Measurements from ENCODE around the gene TUT7. TPM values are rescaled to one million over a fixed set of nuclear protein-coding genes. Genes with fewer than 3 reads are reported as not detected.

The TUT7 gene
- total RNA-seq, 1 donor from 2014 or later: 28.5 TPM

- Histone ChIP-seq H2AFZ (replicated peaks) (no peak overlapping the region), H3K36me3 (no peaks in the 10 kb centered on the region), H3F3A (ENCODE audit: low read depth) (peaks cover 28% of the 10 kb centered on the region), H3K27me3 (peaks cover 10% of the 10 kb centered on the region), H3K9ac (no peak overlapping the region), H3K4me1 (peaks cover 34% of the 10 kb centered on the region), H4K20me1 (ENCODE audit: low read depth) (peaks cover 7% of the 10 kb centered on the region), H3K9me3 (ENCODE audit: low read depth) (no peaks in the 10 kb centered on the region), H3K4me3 (no peak overlapping the region), H3K79me2 (ENCODE audit: low read depth) (peaks cover 13% of the 10 kb centered on the region), H3K4me2 (no peak overlapping the region), H3K27ac (no peak overlapping the region)
- no peak for DNase-seq (ENCODE audit: low spot score)
- no peaks in the 10 kb centered on the region for H3K36me3 Mint-ChIP-seq
- peaks cover 53% of the 10 kb centered on the region for H3K4me1 Mint-ChIP-seq
- H3K27ac Mint-ChIP-seq: no peak overlapping the region
- no peak overlapping the region for H3K4me3 Mint-ChIP-seq
- H3K27me3 Mint-ChIP-seq (ENCODE audit: insufficient read depth, low read depth): peaks cover 5% of the 10 kb centered on the region
- TF ChIP-seq EZH2 (IDR thresholded peaks at IDR 0.05): no peak
- TF ChIP-seq EZH2phosphoT487 (IDR thresholded peaks at IDR 0.05): no peak
- TF ChIP-seq CTCF (IDR thresholded peaks at IDR 0.05): no peak
- no peaks in the 10 kb centered on the region for H3K9me3 Mint-ChIP-seq
Measured at GRCh38 chr9:86285261-86285660, 68.9 kb downstream of the TUT7 start.

GRCh38 chr9:86282979-86283535 lies 71.2 kb downstream of the TUT7 start:
- peaks cover 5% of the 10 kb centered on the region for H3K27me3 Mint-ChIP-seq (ENCODE audit: insufficient read depth, low read depth)
- Histone ChIP-seq H3K79me2 (ENCODE audit: low read depth) (peaks cover 35% of the 10 kb centered on the region), H3K9me3 (ENCODE audit: low read depth) (no peaks in the 10 kb centered on the region), H3K4me2 (peak overlapping the region; percentile 93), H3K36me3 (no peaks in the 10 kb centered on the region), H3F3A (ENCODE audit: low read depth) (peaks cover 26% of the 10 kb centered on the region), H3K4me1 (peaks cover 26% of the 10 kb centered on the region), H4K20me1 (ENCODE audit: low read depth) (peaks cover 11% of the 10 kb centered on the region), H2AFZ (replicated peaks) (peak overlapping the region; percentile 79), H3K9ac (no peak overlapping the region), H3K4me3 (peak overlapping the region; percentile 70), H3K27ac (no peak overlapping the region), H3K27me3 (peaks cover 10% of the 10 kb centered on the region)
- peaks cover 6% of the 10 kb centered on the region for H3K36me3 Mint-ChIP-seq
- peak overlapping the region; percentile 93 for H3K4me3 Mint-ChIP-seq
- no peaks in the 10 kb centered on the region for H3K9me3 Mint-ChIP-seq
- peak overlapping the region; percentile 83 for H3K27ac Mint-ChIP-seq
- H3K4me1 Mint-ChIP-seq: peaks cover 54% of the 10 kb centered on the region
- no peak for DNase-seq (ENCODE audit: low spot score)
- no peak for TF ChIP-seq EZH2phosphoT487 (IDR thresholded peaks at IDR 0.05)
- no peak for TF ChIP-seq EZH2 (IDR thresholded peaks at IDR 0.05)
- TF ChIP-seq CTCF (IDR thresholded peaks at IDR 0.05): no peak

GRCh38 chr9:86282077-86282978 lies 71.9 kb downstream of the TUT7 start, which contains the start of gene ISCA1:
Gene ISCA1, minus strand, starts transcription at chr9:86282538. Its CDS starts 80 bp downstream, at chr9:86282458.
- Mint-ChIP-seq H3K4me3 (peak within 1 kb of the TSS; percentile 93), H3K9me3 (no peaks in the 10 kb centered on the region), H3K27me3 (ENCODE audit: insufficient read depth, low read depth) (peaks cover 5% of the 10 kb centered on the region), H3K4me1 (peaks cover 47% of the 10 kb centered on the region), H3K36me3 (peaks cover 6% of the 10 kb centered on the region), H3K27ac (peak within 1 kb of the TSS; percentile 83)
- H3K79me2 ChIP-seq (ENCODE audit: low read depth): peaks cover 41% of the 10 kb centered on the region
- peaks cover 11% of the 10 kb centered on the region for H4K20me1 ChIP-seq (ENCODE audit: low read depth)
- H3F3A ChIP-seq (ENCODE audit: low read depth): peaks cover 20% of the 10 kb centered on the region
- peaks cover 18% of the 10 kb centered on the region for H3K4me1 ChIP-seq
- no peaks in the 10 kb centered on the region for H3K36me3 ChIP-seq
- peak within 1 kb of the TSS; percentile 63 for H3K27ac ChIP-seq
- peak within 1 kb of the TSS; percentile 93 for H3K4me2 ChIP-seq
- peak within 1 kb of the TSS; percentile 52 for H3K9ac ChIP-seq
- H3K9me3 ChIP-seq (ENCODE audit: low read depth): no peaks in the 10 kb centered on the region
- peak within 1 kb of the TSS; percentile 70 for H3K4me3 ChIP-seq
- TF ChIP-seq CTCF (IDR thresholded peaks at IDR 0.05) (no peak), EZH2phosphoT487 (IDR thresholded peaks at IDR 0.05) (no peak), EZH2 (IDR thresholded peaks at IDR 0.05) (no peak)
- peak; percentile 99 for DNase-seq (ENCODE audit: low spot score)
- peak within 1 kb of the TSS; percentile 82 for H2AFZ ChIP-seq (replicated peaks)
- peaks cover 10% of the 10 kb centered on the region for H3K27me3 ChIP-seq
